HG02840 (cell line): ENCODE results near the gene TRPV6.

ENCODE experiments used
- ATAC-seq: cut with Tn5 transposase; IDR thresholded peaks from one replicate; pipeline ENCODE4 v1.9.1; 2021; ENCODE audit warnings: mild to moderate bottlenecking, moderate library complexity, moderate number of reproducible peaks; ENCODE audit not compliant: unreplicated experiment, low FRiP score

TRPV6 gene

DNA sequence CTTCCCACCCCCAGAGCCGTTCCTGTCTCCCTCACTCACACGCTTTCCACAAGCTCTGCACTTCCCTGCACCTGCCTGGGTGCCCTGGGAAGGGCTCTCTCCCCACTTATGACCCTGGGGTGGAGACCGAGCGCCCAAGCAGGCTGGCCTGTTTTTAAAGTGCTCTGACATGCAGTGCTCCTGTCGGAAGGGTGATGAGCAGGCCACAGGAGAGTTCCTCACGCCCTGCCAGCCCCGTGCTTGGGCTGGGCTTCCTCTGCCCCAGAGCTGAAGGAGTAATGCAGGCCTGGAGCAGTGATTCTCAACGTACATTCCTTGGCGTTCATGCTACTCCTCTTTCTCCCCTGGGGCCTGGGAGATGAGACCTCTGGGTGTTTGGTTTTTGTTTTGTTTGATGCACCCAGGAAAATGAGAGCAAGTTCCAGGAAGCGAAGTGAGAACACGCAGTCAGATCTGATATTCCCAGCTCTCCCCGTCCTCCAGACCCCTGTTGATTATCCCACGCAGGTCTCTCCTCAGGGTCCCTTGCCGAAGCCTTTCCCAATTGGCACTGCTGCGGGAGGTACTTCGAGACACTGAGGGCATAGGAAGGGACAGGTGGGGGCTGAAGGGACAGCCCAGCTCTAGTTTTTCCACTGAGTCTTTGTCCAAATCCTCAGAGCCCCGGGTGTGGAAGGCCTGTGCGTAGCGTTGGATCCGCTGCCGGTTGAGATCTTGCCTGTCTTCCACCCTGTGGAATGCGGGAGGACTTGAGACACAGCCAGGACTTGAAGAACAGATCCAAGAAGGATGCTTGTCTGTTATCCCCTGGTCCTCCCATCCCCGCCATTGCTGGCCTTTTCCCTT is 14.1 kb downstream of the TRPV6 start:
- no peak for ATAC-seq

DNA sequence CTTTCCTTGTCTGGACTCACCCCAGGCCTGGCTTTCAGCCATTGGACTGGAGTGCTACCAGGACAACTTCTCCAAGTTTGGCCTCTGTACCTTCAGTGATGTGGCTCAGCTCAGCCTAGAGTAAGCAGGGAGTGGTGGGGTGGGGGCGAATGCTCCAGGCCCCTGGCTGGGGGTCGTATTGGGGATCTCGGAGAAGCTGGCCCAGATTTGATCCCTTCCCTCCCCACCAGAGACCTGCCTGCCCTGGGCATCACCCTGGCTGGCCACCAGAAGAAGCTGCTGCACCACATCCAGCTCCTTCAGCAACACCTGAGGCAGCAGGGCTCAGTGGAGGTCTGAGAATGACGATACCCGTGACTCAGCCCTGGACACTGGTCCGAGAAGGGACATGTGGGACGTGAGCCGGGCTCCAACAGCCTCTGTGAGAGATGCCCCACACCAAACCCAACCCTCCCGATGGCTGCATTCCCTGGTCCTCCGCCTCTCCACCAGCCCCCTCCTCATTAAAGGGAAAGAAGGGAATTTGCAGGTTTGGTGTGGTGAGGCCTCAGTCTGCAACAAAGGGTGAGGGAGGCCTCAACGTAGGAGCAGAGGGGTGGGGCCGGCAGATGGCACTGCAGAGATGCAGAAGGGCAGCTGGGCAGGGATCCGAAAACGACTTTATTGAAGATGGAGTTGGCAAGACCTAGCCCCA is 14.8 kb downstream of the TRPV6 start:
- ATAC-seq: no peak

DNA sequence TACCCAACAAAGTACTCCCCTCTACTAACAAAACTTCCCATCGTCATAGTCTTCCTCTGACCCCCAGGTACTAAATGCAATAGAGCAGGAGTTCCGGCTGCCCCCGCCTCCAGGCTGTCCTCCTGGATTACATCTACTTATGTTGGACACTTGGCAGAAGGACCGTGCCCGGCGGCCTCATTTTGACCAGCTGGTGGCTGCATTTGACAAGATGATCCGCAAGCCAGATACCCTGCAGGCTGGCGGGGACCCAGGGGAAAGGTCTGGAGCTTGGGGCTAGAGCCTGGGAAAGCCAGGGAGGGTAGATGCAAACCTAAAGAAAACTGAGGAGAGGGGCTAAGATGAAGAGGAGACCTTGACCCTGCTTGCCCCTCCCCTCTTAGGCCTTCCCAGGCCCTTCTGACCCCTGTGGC is 15.4 kb downstream of the TRPV6 start:
- no peak for ATAC-seq

DNA sequence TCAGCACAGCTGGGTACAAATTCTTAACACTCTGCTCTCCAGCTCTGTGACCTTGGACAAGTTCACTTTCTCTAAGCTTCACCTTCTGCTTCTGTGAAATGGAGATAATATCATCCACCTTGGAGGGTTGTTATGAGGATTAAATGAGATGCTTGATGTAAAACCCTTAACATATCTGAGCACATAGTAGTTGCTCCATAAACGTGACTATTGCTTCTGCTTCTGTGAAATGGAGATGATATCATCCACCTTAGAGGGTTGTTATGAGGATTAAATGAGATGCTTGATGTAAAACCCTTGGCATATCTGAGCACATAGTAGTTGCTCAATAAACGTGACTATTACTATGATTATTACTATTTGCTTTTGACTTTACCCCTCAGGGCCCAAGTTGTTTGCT is 16.1 kb downstream of the TRPV6 start:
- no peak for ATAC-seq

DNA sequence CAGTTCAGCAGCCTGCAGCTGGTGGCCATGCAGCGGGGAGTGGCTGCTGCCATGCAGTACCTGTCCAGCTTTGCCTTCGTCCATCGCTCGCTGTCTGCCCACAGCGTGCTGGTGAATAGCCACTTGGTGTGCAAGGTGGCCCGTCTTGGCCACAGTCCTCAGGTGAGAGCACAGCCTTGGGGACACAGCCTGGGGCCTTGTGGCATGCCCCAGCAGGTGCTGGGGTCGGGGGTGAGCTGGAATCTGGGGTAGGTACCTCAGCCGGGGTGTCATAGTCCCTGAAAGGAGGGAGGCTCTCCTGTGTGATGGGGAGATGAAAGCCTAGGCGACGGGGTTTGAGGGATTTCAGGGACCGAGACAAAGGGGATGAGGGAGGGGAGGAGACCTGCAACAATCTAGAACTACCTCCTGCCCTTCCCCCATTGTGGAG is 16.5 kb downstream of the TRPV6 start:
- no peak for ATAC-seq

DNA sequence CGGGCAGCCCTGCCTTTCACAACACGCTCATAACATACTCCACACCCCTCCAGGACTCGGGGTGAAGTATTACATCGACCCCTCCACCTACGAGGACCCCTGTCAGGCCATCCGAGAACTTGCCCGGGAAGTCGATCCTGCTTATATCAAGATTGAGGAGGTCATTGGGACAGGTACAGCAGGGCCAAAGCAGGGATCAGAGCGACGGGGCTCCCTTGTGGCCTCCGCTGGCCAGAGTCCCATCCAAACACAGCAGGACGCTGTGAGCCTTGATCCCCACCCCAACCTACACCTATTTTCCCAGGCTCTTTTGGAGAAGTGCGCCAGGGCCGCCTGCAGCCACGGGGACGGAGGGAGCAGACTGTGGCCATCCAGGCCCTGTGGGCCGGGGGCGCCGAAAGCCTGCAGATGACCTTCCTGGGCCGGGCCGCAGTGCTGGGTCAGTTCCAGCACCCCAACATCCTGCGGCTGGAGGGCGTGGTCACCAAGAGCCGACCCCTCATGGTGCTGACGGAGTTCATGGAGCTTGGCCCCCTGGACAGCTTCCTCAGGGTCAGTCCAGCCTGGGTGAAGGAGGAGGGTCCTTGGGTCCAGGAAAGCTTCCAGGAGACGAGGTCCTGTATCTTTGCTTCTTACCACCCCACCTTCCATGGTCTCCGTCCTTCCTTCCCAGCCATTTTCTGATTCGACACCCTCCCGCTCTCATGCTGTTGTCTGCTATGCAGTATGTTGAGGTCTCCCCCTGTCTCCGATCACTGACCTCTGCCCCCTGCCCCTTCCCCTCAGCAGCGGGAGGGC is 17.2 kb downstream of the TRPV6 start:
- no peak for ATAC-seq

DNA sequence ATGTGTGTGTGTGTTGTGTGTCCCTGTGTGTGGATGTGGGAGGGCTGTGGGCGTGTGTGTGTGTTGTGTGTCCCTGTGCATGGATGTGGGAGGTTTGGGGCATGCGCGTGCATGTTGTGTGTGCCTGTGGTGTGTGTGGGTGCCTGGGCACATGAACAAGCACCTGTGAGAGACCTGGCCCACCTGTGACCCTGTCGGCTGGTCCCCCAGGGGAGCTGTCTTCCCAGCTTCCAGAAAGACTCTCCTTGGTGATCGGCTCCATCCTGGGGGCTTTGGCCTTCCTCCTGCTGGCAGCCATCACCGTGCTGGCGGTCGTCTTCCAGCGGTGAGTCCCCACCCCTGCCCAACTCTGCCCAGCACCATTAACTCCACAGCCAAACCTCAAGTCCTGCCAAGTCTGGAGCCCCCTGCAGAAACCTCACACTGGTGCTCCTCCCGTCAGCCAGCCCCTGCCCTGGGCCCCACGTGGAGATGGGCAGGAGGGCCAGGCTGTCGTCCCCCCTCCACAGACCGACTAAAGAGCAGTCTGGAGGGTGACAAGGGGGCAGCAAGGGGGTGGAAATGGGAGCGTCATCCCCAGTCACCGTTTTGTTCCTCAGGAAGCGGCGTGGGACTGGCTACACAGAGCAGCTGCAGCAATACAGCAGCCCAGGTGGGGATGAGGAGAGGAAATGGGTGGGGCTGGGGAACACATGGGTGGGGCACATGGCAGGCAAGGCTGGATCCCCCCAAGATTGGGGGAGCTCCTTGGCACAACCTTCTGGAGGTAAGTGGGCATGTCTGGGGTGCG is 18.0 kb downstream of the TRPV6 start:
- ATAC-seq: no peak

DNA sequence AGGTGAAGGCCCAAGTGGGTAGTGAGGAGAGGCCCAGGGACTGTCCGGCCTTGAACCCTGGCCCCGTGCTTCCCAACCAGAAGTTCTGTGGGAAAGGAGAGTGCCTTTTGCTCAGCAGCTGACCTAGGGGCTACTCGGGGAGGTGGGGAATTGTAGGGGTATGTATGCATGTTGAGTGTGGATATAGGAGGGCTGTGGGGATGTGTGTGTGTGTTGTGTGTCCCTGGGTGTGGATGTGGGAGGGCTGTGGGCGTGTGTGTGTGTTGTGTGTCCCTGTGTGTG is 18.5 kb downstream of the TRPV6 start:
- ATAC-seq: no peak

DNA sequence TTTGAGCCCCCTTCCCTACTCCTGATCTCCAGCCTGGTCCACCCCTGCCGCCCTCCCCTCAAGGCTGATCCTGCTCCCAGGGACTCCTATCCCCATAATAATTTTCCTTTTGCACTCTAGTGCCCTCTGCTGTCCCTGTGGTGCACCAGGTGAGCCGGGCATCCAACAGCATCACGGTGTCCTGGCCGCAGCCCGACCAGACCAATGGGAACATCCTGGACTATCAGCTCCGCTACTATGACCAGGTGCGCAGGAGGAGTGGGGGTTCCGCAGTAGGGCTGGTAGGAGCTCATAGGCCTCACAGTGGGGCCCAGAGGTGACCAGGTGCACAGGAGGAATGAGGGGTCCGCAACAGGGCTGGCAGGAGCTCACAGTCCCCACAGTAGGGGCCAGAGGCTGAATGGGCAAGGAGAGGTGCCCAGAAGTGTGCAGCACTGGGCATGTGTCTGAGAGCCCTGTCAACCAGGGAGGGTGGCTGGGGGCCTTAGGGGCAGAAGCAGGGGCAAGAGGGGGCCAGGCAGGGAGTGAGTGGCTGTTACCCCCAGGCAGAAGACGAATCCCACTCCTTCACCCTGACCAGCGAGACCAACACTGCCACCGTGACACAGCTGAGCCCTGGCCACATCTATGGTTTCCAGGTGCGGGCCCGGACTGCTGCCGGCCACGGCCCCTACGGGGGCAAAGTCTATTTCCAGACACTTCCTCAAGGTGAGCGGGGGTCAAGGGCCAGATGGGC is 19.0 kb downstream of the TRPV6 start:
- no peak for ATAC-seq

DNA sequence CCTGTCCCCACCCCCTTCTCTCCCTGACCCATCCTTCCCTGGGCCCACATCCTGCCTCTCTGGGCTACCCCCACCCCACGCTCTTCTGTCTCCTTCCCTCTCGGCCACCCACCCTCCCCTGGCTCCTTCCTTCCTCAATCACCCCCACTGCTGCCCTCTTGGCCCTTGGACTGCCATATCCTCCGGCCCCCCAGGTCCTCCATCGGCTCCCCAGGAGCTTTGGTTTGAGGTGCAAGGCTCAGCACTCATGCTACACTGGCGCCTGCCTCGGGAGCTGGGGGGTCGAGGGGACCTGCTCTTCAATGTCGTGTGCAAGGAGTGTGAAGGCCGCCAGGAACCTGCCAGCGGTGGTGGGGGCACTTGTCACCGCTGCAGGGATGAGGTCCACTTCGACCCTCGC is 19.8 kb downstream of the TRPV6 start:
- no peak for ATAC-seq

DNA sequence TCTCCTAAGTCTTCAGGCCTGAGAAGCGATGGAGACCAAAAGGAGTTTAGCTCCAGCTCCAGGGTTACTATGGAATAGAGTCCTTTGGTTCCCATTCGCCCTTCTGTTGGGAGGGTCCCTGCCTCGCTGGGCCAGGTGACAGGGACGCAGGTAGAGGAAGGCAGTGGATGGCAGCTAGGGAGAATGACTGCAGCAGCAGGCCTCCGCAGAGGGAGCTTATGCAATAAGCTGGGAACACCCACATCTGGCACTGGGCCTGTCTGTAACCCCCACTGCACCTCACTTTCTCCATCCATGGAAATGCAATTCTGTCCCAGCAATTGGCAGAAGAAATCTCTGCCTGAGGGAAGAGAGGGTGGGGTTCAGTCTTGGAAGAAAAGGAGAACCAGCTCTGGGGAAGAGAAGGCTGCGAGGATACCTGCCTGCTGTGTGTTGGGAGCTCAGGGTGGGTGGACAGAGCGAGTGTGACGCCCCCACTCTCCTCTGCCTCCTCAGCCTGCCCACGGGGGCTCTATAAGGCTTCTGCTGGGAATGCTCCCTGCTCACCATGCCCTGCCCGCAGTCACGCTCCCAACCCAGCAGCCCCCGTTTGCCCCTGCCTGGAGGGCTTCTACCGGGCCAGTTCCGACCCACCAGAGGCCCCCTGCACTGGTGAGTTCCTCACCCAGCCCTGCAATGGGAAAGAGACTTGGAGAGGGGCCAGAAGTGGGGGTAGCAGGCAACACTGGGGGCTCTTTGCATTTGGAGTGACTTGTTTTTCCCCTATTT is 20.4 kb downstream of the TRPV6 start:
- ATAC-seq: no peak

DNA sequence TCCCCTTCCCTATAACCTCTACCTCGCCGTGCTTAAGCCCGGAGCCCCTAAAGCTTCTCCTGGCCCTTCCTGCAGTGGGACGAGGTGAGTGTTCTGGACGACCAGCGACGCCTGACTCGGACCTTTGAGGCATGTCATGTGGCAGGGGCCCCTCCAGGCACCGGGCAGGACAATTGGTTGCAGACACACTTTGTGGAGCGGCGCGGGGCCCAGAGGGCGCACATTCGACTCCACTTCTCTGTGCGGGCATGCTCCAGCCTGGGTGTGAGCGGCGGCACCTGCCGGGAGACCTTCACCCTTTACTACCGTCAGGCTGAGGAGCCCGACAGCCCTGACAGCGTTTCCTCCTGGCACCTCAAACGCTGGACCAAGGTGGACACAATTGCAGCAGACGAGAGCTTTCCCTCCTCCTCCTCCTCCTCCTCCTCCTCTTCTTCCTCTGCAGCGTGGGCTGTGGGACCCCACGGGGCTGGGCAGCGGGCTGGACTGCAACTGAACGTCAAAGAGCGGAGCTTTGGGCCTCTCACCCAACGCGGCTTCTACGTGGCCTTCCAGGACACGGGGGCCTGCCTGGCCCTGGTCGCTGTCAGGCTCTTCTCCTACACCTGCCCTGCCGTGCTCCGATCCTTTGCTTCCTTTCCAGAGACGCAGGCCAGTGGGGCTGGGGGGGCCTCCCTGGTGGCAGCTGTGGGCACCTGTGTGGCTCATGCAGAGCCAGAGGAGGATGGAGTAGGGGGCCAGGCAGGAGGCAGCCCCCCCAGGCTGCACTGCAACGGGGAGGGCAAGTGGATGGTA is 21.5 kb downstream of the TRPV6 start:
- ATAC-seq: no peak

DNA sequence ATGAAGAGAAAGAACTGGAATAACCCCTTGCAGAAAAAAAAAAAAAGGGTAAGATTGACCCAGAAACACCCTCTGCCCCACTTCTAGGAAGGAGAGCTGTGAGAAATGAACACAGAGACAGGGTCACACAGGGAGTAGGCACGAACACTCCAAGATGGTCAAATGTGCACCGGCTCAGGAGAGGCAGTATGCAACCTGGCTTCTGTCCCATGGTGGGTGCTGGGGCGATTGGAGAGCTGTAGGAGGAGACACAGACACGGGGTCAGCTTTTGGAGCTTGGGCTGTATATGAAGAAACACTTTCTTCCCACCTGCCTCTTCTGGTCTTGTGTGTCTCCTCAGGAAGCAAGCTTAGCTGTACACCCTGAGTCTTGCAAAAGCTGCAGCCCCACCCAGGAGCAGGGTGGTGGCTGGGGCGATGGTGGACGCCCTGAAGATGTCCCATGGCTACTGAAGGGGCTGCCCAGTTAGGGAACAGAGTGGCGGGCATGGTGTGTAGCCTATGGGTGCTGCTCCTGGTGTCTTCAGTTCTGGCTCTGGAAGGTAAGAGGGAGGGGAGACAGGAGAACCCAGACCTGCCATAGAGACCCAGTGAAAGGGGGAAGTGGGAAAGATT is 22.7 kb downstream of the TRPV6 start:
- ATAC-seq: no peak

DNA sequence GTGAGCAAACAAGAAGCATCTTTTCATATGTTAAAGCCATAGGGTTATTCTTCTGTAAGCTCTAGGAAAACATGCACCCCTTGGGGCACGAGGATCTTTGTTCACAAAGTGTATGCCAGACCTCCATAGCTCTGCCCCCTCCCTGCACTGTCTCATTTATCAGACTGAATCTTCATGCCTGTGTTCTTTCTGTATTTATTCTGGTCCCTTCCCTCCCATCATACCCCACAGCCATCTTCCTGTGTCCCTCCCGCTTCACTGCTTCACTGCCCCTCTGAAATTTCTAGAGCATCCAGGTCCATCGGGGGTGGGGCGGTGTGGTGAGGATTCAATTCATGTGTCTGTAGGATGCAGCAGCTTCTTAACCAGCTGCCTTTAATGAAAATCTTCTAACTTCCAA is 23.2 kb downstream of the TRPV6 start:
- ATAC-seq: no peak

DNA sequence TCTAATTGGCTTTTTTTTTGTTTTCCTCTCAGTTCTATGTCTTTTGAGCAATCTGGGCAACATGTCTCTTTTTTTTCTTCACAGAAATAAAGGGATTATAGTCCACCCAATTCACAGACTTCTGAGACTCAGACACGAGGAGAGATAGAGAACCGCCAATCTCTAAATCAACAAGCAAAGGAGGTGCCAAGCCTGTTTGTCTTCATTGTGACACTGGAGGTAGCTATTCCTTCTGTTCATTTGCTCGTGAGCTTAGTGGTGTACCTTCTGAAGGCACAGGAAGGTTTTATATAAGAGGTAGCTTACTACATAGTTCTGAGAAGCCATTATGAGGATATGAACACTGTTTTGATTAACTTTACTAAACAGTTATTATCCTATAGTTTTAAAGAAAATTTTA is 24.6 kb downstream of the TRPV6 start:
- ATAC-seq: no peak

DNA sequence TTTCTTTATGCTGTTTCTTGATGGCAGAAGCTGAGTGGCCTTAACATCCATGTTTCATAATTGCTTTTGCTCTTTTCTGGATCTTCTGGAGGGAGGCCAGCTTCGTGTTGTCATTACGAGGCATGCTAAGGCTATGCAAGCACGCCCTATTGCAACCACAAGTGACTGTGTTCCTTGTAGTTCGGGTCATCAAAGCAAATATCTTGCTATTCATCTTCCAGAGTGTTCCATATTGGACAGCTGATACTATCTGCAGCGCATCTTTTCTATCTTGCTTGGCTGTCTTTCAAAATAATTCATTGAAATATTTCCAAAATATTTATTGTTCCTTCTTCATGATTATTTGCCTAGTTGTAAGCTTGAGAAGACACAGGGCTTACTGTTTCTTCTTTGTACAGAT is 25.7 kb downstream of the TRPV6 start:
- no peak for ATAC-seq

DNA sequence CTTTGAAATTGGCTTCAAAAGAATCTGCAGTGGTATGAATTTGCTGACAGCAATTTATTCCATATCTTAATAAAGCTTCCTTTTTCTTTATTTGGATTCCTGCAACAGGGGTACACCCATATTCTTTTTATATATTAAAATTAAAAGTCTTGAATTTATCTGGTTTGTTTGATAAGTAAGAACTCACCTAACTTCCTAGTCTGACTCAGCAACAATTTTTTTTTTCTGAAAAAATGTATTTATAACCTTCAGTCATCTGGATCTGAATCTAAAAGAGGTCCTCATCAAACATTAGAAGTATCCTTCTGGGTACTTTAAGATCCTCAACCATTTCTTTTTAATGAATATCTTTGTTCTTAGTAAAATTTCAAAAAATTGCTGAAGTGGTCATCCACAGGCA is 26.1 kb downstream of the TRPV6 start:
- no peak for ATAC-seq

DNA sequence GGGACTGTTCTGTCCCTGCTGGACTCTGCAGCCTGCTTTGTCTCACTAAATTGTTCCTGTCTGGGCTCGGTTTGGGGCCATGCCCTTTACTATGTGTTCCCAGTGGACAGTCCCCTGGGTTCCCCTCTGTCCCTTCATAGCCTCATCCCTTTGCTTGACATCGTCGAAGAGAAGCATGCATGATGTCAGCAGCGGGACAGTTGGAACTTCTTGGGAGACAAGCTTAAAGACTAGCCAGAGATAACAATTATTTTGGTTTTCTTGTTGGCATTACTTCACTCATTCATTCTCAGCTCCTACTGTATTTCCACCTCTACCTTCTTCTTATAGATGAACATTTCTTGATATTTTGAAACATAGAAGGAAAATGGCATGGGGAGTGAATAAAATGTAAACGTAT is 27.9 kb downstream of the TRPV6 start:
- no peak for ATAC-seq
